SK-N-SH (cell line): Measurements from ENCODE around the gene DAB1. TPM values are rescaled to one million over a fixed set of nuclear protein-coding genes. Genes with fewer than 3 reads are reported as not detected.

Experiments
- CTCF ChIA-PET: fragments of 300-600, 350-600 bp; formaldehyde crosslinking; extraction: SDS; loops from one replicate; lab custom pipeline; 2021; lab: Yijun Ruan, JAX
- POLR2A ChIA-PET: fragments of 350-600 bp; sonication (Branson Sonifier 250); formaldehyde crosslinking; extraction: SDS; loops from one replicate; lab custom pipeline; 2020; ENCODE audit warnings: antibody characterized with exemption, inconsistent platforms; lab: Yijun Ruan, JAX
- DNase-seq: peaks from one replicate; pipeline ENCODE4 v3.0.0; 2012
- H2AFZ ChIP-seq: fragments of 200-600 bp; sonication (generic); 2 replicates; pipeline ENCODE4 v1.8.1; 2016; ENCODE audit warnings: antibody characterized with exemption, mild to moderate bottlenecking, low read depth
- H3F3A ChIP-seq: fragments of 200-600 bp; sonication (generic); replicated peaks from 2 replicates; pipeline ENCODE3; 2016; ENCODE audit warnings: antibody characterized with exemption, mild to moderate bottlenecking; ENCODE audit not compliant: insufficient read depth
- H3K27ac ChIP-seq, 2 experiments: fragments of 200-500 bp in 1 of 2; fragments of 200-600 bp in 1 of 2; sonication (Bioruptor generic) in 1 of 2; sonication (generic), shearing (Covaris generic) in 1 of 2; 2 replicates each; pipeline versions ENCODE4 v1.5.1 to v1.6.1; 2014 to 2016; ENCODE audit warnings: low read depth in 2 of 2, inconsistent platforms in 1 of 2, low read length in 1 of 2, mild to moderate bottlenecking in 1 of 2, mixed read lengths in 1 of 2
- H3K27me3 ChIP-seq: fragments of 200-600 bp; sonication (generic), shearing (Covaris generic); 2 replicates; pipeline ENCODE4 v1.6.1; 2016; ENCODE audit warnings: mixed run types; ENCODE audit not compliant: insufficient read depth
- H3K36me3 ChIP-seq, 2 experiments: fragments of 200-500 bp in 1 of 2; fragments of 200-600 bp in 1 of 2; sonication (Bioruptor generic) in 1 of 2; sonication (generic) in 1 of 2; replicated peaks in 1 of 2; 2 replicates each; pipeline versions ENCODE3 to v1.5.1; 2014 to 2016; ENCODE audit warnings: low read length in 1 of 2, mild to moderate bottlenecking in 1 of 2; ENCODE audit not compliant: insufficient read depth in 2 of 2, control insufficient read depth in 1 of 2
- H3K4me1 ChIP-seq, 2 experiments: fragments of 200-500 bp in 1 of 2; fragments of 200-600 bp in 1 of 2; sonication (Bioruptor generic) in 1 of 2; sonication (generic), shearing (Covaris generic) in 1 of 2; 2 replicates each; pipeline versions ENCODE4 v1.5.1 to v1.6.1; 2014 to 2016; ENCODE audit warnings: low read depth in 1 of 2, low read length in 1 of 2, mixed run types in 1 of 2; ENCODE audit not compliant: insufficient read depth in 2 of 2, control insufficient read depth in 1 of 2
- H3K4me2 ChIP-seq: fragments of 200-600 bp; sonication (generic), shearing (Covaris generic); 2 replicates; pipeline ENCODE4 v1.6.1; 2017; ENCODE audit warnings: mixed run types
- H3K4me3 ChIP-seq, 2 experiments: fragments of 200-500 bp in 1 of 2; fragments of 200-600 bp in 1 of 2; sonication (Bioruptor generic) in 1 of 2; sonication (generic), shearing (Covaris generic) in 1 of 2; 2 replicates each; pipeline versions ENCODE4 v1.5.1 to v1.8.1; 2014 to 2016; ENCODE audit warnings: low read depth in 2 of 2, inconsistent platforms in 1 of 2, low read length in 1 of 2, mild to moderate bottlenecking in 1 of 2, mixed read lengths in 1 of 2, moderate library complexity in 1 of 2
- H3K79me2 ChIP-seq: fragments of 200-600 bp; sonication (generic); 2 replicates; pipeline ENCODE4 v1.8.1; 2017; ENCODE audit warnings: mild to moderate bottlenecking; ENCODE audit not compliant: insufficient read depth
- H3K9ac ChIP-seq: fragments of 200-600 bp; sonication (generic); 2 replicates; pipeline ENCODE4 v1.6.1; 2017; ENCODE audit warnings: mixed run types
- H3K9me2 ChIP-seq: fragments of 200-600 bp; sonication (generic); 2 replicates; pipeline ENCODE4 v1.6.1; 2017; ENCODE audit warnings: mixed run types
- H3K9me3 ChIP-seq: fragments of 200-600 bp; sonication (generic); 2 replicates; pipeline ENCODE4 v1.6.1; 2017; ENCODE audit warnings: mixed run types, mild to moderate bottlenecking, moderate library complexity
- H4K20me1 ChIP-seq: fragments of 200-600 bp; sonication (generic); 2 replicates; pipeline ENCODE4 v1.6.1; 2017; ENCODE audit warnings: mild to moderate bottlenecking, mixed run types; ENCODE audit not compliant: insufficient read depth
- CHD2 ChIP-seq: fragments of 150-350 bp; IDR thresholded peaks from 2 replicates; pipeline ENCODE4 v1.6.1; 2018; ENCODE audit warnings: low read length; ENCODE audit not compliant: partially characterized antibody
- EZH2phosphoT487 ChIP-seq: fragments of 200-600 bp; sonication (generic); IDR thresholded peaks from 2 replicates; pipeline ENCODE4 v1.6.1; 2017; ENCODE audit warnings: low read depth, mixed run types, mild to moderate bottlenecking, antibody characterized with exemption, moderate library complexity, borderline replicate concordance
- FOXM1 ChIP-seq: IDR thresholded peaks from 2 replicates; pipeline ENCODE4 v1.4.0; 2012; ENCODE audit warnings: low read depth, mild to moderate bottlenecking
- GABPA ChIP-seq: IDR thresholded peaks from 2 replicates; pipeline ENCODE4 v1.4.0; 2012; ENCODE audit warnings: low read depth, mild to moderate bottlenecking
- GATA2 ChIP-seq: sonication (generic); formaldehyde crosslinking; IDR thresholded peaks from 2 replicates; pipeline ENCODE4 v1.5.0; 2020; ENCODE audit warnings: mild to moderate bottlenecking, missing genetic modification reagents
- JUND ChIP-seq: IDR thresholded peaks from 2 replicates; pipeline ENCODE4 v1.4.0; 2012
- MXI1 ChIP-seq: IDR thresholded peaks from 2 replicates; pipeline ENCODE4 v1.6.1; 2012; ENCODE audit warnings: mild to moderate bottlenecking, low read depth, low read length, improper control_type of control experiment
- NRF1 ChIP-seq: IDR thresholded peaks from 2 replicates; pipeline ENCODE4 v1.6.1; 2012; ENCODE audit warnings: low read depth, mild to moderate bottlenecking, low read length
- POLR2AphosphoS5 ChIP-seq: IDR thresholded peaks from 2 replicates; pipeline ENCODE4 v1.6.1; 2012; ENCODE audit warnings: low read depth, low read length
- RAD21 ChIP-seq: IDR thresholded peaks from 2 replicates; pipeline ENCODE4 v1.6.1; 2012; ENCODE audit warnings: mild to moderate bottlenecking, low read length
- RCOR1 ChIP-seq: fragments of 150-350 bp; IDR thresholded peaks from 2 replicates; pipeline ENCODE4 v1.6.1; 2017; ENCODE audit warnings: antibody characterized with exemption, low read length
- RFX5 ChIP-seq: IDR thresholded peaks from 2 replicates; pipeline ENCODE4 v1.6.1; 2012; ENCODE audit warnings: mild to moderate bottlenecking, improper control_type of control experiment, low read length
- SIN3A ChIP-seq: IDR thresholded peaks from 2 replicates; pipeline ENCODE4 v1.6.1; 2012; ENCODE audit warnings: low read depth, mild to moderate bottlenecking, low read length, moderate library complexity, borderline replicate concordance
- SMC3 ChIP-seq: IDR thresholded peaks from 2 replicates; pipeline ENCODE4 v1.6.1; 2012; ENCODE audit warnings: low read depth, low read length, improper control_type of control experiment
- TAF1 ChIP-seq: IDR thresholded peaks from 2 replicates; pipeline ENCODE4 v1.6.1; 2012; ENCODE audit warnings: low read depth, mild to moderate bottlenecking, low read length, moderate library complexity, borderline replicate concordance
- TCF12 ChIP-seq: IDR thresholded peaks from 2 replicates; pipeline ENCODE4 v1.4.0; 2012
- TEAD4 ChIP-seq: IDR thresholded peaks from 2 replicates; pipeline ENCODE4 v1.4.0; 2012; ENCODE audit warnings: mild to moderate bottlenecking, borderline replicate concordance; ENCODE audit not compliant: insufficient read depth
- YY1 ChIP-seq: IDR thresholded peaks from 2 replicates; pipeline ENCODE4 v1.4.0; 2012; ENCODE audit warnings: low read depth, mild to moderate bottlenecking
- WGBS: methylation state at CpG from one replicate; pipeline ENCODE4 v1.1.6; 2017; ENCODE audit warnings: low lambda C conversion rate; 5-methylcytosine and 5-hydroxymethylcytosine counted together
- polyA plus RNA-seq, 3 experiments: library from polyadenylated mRNA; depleted of rRNA; stranded (reverse); fragments of >200 nt; gene quantifications; 2 replicates each; pipeline ENCODE4 v1.2.3, GENCODE V29; 2012
- TF ChIP-seq, protein P1 (sequence below): IDR thresholded peaks from 2 replicates; pipeline ENCODE4 v1.4.0; 2012; ENCODE audit warnings: low read depth, borderline replicate concordance
- TF ChIP-seq, protein P2 (sequence below): fragments of 200-600 bp; sonication (generic); IDR thresholded peaks from 2 replicates; pipeline ENCODE4 v1.6.1; 2017; ENCODE audit warnings: antibody characterized with exemption, mild to moderate bottlenecking, moderate library complexity
- TF ChIP-seq, protein P3 (sequence below): fragments of 150-350 bp; IDR thresholded peaks from 2 replicates; pipeline ENCODE4 v1.6.1; 2017; ENCODE audit warnings: antibody characterized with exemption, low read length, low read depth, borderline replicate concordance
- TF ChIP-seq, protein P4 (sequence below): IDR thresholded peaks from 2 replicates; pipeline ENCODE4 v1.4.0; 2012; ENCODE audit warnings: low read depth
- TF ChIP-seq, protein P5 (sequence below): IDR thresholded peaks from 2 replicates; pipeline ENCODE4 v1.4.0; 2012; ENCODE audit warnings: low read depth, borderline replicate concordance
- TF ChIP-seq, protein P6 (sequence below): IDR thresholded peaks from 2 replicates; pipeline ENCODE4 v1.6.1; 2012; ENCODE audit warnings: mild to moderate bottlenecking, low read depth, low read length, moderate library complexity
- TF ChIP-seq, protein P7 (sequence below): IDR thresholded peaks from 2 replicates; pipeline ENCODE4; 2012

Gene DAB1
- polyA plus RNA-seq, 1 of the 3 experiments (the other 2 are of a cell fraction), result 2.9 TPM

DNA sequence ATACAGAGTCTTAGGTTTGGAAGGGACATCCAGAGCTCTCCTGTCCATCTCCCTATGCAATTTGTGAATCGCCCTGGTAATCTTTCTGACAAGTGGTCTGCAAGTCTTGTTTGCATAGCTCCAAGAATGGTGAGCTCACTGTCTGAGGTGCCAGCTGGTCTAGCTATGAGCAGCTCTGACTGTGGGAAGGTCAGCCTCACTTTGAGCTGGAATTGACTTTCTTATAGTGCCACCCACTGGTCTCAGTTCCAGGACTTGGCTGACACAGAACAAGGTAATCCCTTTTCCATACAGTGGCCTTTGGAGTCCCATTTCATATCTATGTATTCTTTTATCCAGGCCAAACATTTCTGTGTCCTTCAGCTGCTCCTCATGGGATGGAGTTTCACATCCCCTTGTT, 362.5 kb downstream of the DAB1 start:
- no peak for DNase-seq
- H3F3A ChIP-seq, result no peaks in the 10 kb centered on the region
- no peak overlapping the region; the same call in 1 of the 2 replicates for H3K4me2 ChIP-seq
- H3K9ac ChIP-seq, result no peak overlapping the region
- H3K27ac ChIP-seq, result no peak overlapping the region
- no peak overlapping the region for H3K4me3 ChIP-seq
- CTCF ChIA-PET, result interaction anchor here (0.6 to 1.5 kb wide), 5 partner anchors 19 to 565 kb away, joined by 3 to 6 read pairs (median 3); no protein-coding TSS in a partner anchor
- H3K4me1 ChIP-seq, result no peaks in the 10 kb centered on the region
- H2AFZ ChIP-seq, result no peak overlapping the region
- POLR2A ChIA-PET, result no interaction called here
- no peaks in the 10 kb centered on the region for H3K9me3 ChIP-seq
- no peaks in the 10 kb centered on the region for H3K79me2 ChIP-seq
- H3K9me2 ChIP-seq, result no peaks in the 10 kb centered on the region
- H3K36me3 ChIP-seq, result no peaks in the 10 kb centered on the region
- H3K27me3 ChIP-seq, result no peaks in the 10 kb centered on the region
- WGBS, result 0% methylated on average over 1 of the region's 1 CpG
- no peaks in the 10 kb centered on the region for H4K20me1 ChIP-seq
- TF ChIP-seq FOXM1 (no peak), TEAD4 (no peak), EZH2phosphoT487 (no peak), CHD2 (no peak), MXI1 (no peak), TCF12 (no peak), GATA2 (CRISPR knock-in tag) (no peak), JUND (no peak), NRF1 (no peak), POLR2AphosphoS5 (no peak), RAD21 (peak; percentile 56), SMC3 (peak; percentile 18; the same call in 1 of the 2 replicates), SIN3A (no peak), TAF1 (no peak), GABPA (no peak), YY1 (no peak), RFX5 (no peak), RCOR1 (no peak)
- TF ChIP-seq, protein P1, sequence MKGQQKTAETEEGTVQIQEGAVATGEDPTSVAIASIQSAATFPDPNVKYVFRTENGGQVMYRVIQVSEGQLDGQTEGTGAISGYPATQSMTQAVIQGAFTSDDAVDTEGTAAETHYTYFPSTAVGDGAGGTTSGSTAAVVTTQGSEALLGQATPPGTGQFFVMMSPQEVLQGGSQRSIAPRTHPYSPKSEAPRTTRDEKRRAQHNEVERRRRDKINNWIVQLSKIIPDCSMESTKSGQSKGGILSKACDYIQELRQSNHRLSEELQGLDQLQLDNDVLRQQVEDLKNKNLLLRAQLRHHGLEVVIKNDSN, result no peak
- TF ChIP-seq, protein P2, sequence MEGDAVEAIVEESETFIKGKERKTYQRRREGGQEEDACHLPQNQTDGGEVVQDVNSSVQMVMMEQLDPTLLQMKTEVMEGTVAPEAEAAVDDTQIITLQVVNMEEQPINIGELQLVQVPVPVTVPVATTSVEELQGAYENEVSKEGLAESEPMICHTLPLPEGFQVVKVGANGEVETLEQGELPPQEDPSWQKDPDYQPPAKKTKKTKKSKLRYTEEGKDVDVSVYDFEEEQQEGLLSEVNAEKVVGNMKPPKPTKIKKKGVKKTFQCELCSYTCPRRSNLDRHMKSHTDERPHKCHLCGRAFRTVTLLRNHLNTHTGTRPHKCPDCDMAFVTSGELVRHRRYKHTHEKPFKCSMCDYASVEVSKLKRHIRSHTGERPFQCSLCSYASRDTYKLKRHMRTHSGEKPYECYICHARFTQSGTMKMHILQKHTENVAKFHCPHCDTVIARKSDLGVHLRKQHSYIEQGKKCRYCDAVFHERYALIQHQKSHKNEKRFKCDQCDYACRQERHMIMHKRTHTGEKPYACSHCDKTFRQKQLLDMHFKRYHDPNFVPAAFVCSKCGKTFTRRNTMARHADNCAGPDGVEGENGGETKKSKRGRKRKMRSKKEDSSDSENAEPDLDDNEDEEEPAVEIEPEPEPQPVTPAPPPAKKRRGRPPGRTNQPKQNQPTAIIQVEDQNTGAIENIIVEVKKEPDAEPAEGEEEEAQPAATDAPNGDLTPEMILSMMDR, result 0 out of 2 replicates have a peak, but pooled peaks have one; percentile 29
- TF ChIP-seq, protein P3, sequence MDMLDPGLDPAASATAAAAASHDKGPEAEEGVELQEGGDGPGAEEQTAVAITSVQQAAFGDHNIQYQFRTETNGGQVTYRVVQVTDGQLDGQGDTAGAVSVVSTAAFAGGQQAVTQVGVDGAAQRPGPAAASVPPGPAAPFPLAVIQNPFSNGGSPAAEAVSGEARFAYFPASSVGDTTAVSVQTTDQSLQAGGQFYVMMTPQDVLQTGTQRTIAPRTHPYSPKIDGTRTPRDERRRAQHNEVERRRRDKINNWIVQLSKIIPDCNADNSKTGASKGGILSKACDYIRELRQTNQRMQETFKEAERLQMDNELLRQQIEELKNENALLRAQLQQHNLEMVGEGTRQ, result no peak
- TF ChIP-seq, protein P4, sequence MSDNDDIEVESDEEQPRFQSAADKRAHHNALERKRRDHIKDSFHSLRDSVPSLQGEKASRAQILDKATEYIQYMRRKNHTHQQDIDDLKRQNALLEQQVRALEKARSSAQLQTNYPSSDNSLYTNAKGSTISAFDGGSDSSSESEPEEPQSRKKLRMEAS, result no peak
- TF ChIP-seq, protein P5, sequence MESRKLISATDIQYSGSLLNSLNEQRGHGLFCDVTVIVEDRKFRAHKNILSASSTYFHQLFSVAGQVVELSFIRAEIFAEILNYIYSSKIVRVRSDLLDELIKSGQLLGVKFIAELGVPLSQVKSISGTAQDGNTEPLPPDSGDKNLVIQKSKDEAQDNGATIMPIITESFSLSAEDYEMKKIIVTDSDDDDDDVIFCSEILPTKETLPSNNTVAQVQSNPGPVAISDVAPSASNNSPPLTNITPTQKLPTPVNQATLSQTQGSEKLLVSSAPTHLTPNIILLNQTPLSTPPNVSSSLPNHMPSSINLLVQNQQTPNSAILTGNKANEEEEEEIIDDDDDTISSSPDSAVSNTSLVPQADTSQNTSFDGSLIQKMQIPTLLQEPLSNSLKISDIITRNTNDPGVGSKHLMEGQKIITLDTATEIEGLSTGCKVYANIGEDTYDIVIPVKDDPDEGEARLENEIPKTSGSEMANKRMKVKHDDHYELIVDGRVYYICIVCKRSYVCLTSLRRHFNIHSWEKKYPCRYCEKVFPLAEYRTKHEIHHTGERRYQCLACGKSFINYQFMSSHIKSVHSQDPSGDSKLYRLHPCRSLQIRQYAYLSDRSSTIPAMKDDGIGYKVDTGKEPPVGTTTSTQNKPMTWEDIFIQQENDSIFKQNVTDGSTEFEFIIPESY, result no peak
- TF ChIP-seq, protein P6, sequence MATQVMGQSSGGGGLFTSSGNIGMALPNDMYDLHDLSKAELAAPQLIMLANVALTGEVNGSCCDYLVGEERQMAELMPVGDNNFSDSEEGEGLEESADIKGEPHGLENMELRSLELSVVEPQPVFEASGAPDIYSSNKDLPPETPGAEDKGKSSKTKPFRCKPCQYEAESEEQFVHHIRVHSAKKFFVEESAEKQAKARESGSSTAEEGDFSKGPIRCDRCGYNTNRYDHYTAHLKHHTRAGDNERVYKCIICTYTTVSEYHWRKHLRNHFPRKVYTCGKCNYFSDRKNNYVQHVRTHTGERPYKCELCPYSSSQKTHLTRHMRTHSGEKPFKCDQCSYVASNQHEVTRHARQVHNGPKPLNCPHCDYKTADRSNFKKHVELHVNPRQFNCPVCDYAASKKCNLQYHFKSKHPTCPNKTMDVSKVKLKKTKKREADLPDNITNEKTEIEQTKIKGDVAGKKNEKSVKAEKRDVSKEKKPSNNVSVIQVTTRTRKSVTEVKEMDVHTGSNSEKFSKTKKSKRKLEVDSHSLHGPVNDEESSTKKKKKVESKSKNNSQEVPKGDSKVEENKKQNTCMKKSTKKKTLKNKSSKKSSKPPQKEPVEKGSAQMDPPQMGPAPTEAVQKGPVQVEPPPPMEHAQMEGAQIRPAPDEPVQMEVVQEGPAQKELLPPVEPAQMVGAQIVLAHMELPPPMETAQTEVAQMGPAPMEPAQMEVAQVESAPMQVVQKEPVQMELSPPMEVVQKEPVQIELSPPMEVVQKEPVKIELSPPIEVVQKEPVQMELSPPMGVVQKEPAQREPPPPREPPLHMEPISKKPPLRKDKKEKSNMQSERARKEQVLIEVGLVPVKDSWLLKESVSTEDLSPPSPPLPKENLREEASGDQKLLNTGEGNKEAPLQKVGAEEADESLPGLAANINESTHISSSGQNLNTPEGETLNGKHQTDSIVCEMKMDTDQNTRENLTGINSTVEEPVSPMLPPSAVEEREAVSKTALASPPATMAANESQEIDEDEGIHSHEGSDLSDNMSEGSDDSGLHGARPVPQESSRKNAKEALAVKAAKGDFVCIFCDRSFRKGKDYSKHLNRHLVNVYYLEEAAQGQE, result no peak
- TF ChIP-seq, protein P7, sequence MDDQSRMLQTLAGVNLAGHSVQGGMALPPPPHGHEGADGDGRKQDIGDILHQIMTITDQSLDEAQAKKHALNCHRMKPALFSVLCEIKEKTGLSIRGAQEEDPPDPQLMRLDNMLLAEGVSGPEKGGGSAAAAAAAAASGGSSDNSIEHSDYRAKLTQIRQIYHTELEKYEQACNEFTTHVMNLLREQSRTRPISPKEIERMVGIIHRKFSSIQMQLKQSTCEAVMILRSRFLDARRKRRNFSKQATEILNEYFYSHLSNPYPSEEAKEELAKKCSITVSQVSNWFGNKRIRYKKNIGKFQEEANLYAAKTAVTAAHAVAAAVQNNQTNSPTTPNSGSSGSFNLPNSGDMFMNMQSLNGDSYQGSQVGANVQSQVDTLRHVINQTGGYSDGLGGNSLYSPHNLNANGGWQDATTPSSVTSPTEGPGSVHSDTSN, result no peak
